ENCODE data around the gene TEFM.

The TEFM gene

GRCh38 chr17:30929081-30929633, 23.1 kb upstream of the TEFM start:
- no peaks in the 10 kb centered on the region for H3K36me3 ChIP-seq (ENCODE audit: insufficient read depth, low read length)
- no peak overlapping the region; the same call in 1 of the 2 replicates for H2AFZ ChIP-seq (ENCODE audit: low read length)
- H4K20me1 ChIP-seq (ENCODE audit: insufficient read depth, low read length, poor library complexity, severe bottlenecking): no peaks in the 10 kb centered on the region
- no peaks in the 10 kb centered on the region for H3K4me1 ChIP-seq (ENCODE audit: insufficient read depth, low read length, poor library complexity, severe bottlenecking)
- TF ChIP-seq CTCF (conservative IDR thresholded peaks at IDR 0.05; ENCODE audit: low read length) (no peak), EZH2phosphoT487 (IDR thresholded peaks at IDR 0.05; ENCODE audit: borderline replicate concordance) (no peak)
- H3K27me3 ChIP-seq (ENCODE audit: insufficient read depth, low read length, poor library complexity, severe bottlenecking): no peaks in the 10 kb centered on the region
- H3F3A ChIP-seq (ENCODE audit: low read depth): no peaks in the 10 kb centered on the region
- no peaks in the 10 kb centered on the region for H3K9me3 ChIP-seq (ENCODE audit: insufficient read depth, low read depth, low read length)
- H3K9ac ChIP-seq (ENCODE audit: low read depth, low read length, poor library complexity, severe bottlenecking): no peak overlapping the region
- H3K9me2 ChIP-seq (replicated peaks; ENCODE audit: low read depth, low read length): no peaks in the 10 kb centered on the region
- no peak overlapping the region for H3K4me3 ChIP-seq (ENCODE audit: low read length, poor library complexity, severe bottlenecking)
- no peaks in the 10 kb centered on the region for H3K79me2 ChIP-seq (ENCODE audit: insufficient read depth, low read length)
- H3K4me2 ChIP-seq (ENCODE audit: low read depth, low read length, poor library complexity, severe bottlenecking): no peak overlapping the region

GRCh38 chr17:30928584-30928983, 22.5 kb upstream of the TEFM start:
- Histone ChIP-seq H4K20me1 (ENCODE audit: insufficient read depth, low read length, poor library complexity, severe bottlenecking) (no peaks in the 10 kb centered on the region), H3K36me3 (ENCODE audit: insufficient read depth, low read length) (no peaks in the 10 kb centered on the region), H2AFZ (ENCODE audit: low read length) (no peak overlapping the region; the same call in 1 of the 2 replicates), H3K27me3 (ENCODE audit: insufficient read depth, low read length, poor library complexity, severe bottlenecking) (no peaks in the 10 kb centered on the region), H3K9ac (ENCODE audit: low read depth, low read length, poor library complexity, severe bottlenecking) (no peak overlapping the region), H3K79me2 (ENCODE audit: insufficient read depth, low read length) (no peaks in the 10 kb centered on the region), H3K4me3 (ENCODE audit: low read length, poor library complexity, severe bottlenecking) (no peak overlapping the region), H3K4me1 (ENCODE audit: insufficient read depth, low read length, poor library complexity, severe bottlenecking) (no peaks in the 10 kb centered on the region), H3F3A (ENCODE audit: low read depth) (no peaks in the 10 kb centered on the region), H3K9me3 (ENCODE audit: insufficient read depth, low read depth, low read length) (no peaks in the 10 kb centered on the region), H3K4me2 (ENCODE audit: low read depth, low read length, poor library complexity, severe bottlenecking) (no peak overlapping the region), H3K9me2 (replicated peaks; ENCODE audit: low read depth, low read length) (no peaks in the 10 kb centered on the region)
- TF ChIP-seq CTCF (conservative IDR thresholded peaks at IDR 0.05; ENCODE audit: low read length) (no peak), EZH2phosphoT487 (IDR thresholded peaks at IDR 0.05; ENCODE audit: borderline replicate concordance) (no peak)

GRCh38 chr17:30927756-30928155, 21.7 kb upstream of the TEFM start:
- Histone ChIP-seq H3F3A (ENCODE audit: low read depth) (no peaks in the 10 kb centered on the region), H3K9me2 (replicated peaks; ENCODE audit: low read depth, low read length) (no peaks in the 10 kb centered on the region), H3K79me2 (ENCODE audit: insufficient read depth, low read length) (no peaks in the 10 kb centered on the region), H3K27me3 (ENCODE audit: insufficient read depth, low read length, poor library complexity, severe bottlenecking) (no peaks in the 10 kb centered on the region), H2AFZ (ENCODE audit: low read length) (no peak overlapping the region), H3K4me1 (ENCODE audit: insufficient read depth, low read length, poor library complexity, severe bottlenecking) (no peaks in the 10 kb centered on the region), H3K4me2 (ENCODE audit: low read depth, low read length, poor library complexity, severe bottlenecking) (no peak overlapping the region), H3K4me3 (ENCODE audit: low read length, poor library complexity, severe bottlenecking) (no peak overlapping the region), H3K9ac (ENCODE audit: low read depth, low read length, poor library complexity, severe bottlenecking) (no peak overlapping the region), H3K9me3 (ENCODE audit: insufficient read depth, low read depth, low read length) (no peaks in the 10 kb centered on the region), H3K36me3 (ENCODE audit: insufficient read depth, low read length) (no peaks in the 10 kb centered on the region), H4K20me1 (ENCODE audit: insufficient read depth, low read length, poor library complexity, severe bottlenecking) (no peaks in the 10 kb centered on the region)
- no peak for TF ChIP-seq CTCF (conservative IDR thresholded peaks at IDR 0.05; ENCODE audit: low read length)

Data from Loucy (cell line).